Tibial nerve (tissue), 3 donors: Measurements from ENCODE around the gene PDRG1.

Experiments
- CTCF ChIP-seq, 5 experiments: fragments of 200-600 bp in 3 of 5; fragments of 450-650 bp in 2 of 5; sonication (generic) in 3 of 5; IDR thresholded peaks; one replicate each; pipeline ENCODE4 v1.5.1; 2016 to 2019; ENCODE audit warnings: antibody characterized with exemption in 5 of 5, mild to moderate bottlenecking in 3 of 5, moderate library complexity in 2 of 5
- POLR2A ChIP-seq, 2 donors: fragments of 450-650 bp; IDR thresholded peaks; one replicate each; pipeline ENCODE4 v1.6.1; 2017; ENCODE audit warnings: antibody characterized with exemption in 2 of 2, mild to moderate bottlenecking in 2 of 2, moderate library complexity in 2 of 2

- TF ChIP-seq CTCF (IDR thresholded peaks at IDR 0.05) (no peak), POLR2A (IDR thresholded peaks at IDR 0.05) (no peak)
Observed at GRCh38 chr20:31996996-31997395, 45.1 kb upstream of the PDRG1 start.
